HepG2 (cell line): ENCODE data around the gene IL11RA. TPM values are rescaled to one million over a fixed set of nuclear protein-coding genes. Genes with fewer than 3 reads are reported as not detected.

Source experiments
- CREB3 ChIP-seq: sonication (generic); formaldehyde crosslinking; IDR thresholded peaks from 2 replicates; pipeline ENCODE4 v1.5.0; 2020; ENCODE audit warnings: missing genetic modification reagents
- FOXC1 ChIP-seq: sonication (generic); formaldehyde crosslinking; IDR thresholded peaks from 2 replicates; pipeline ENCODE4 v1.8.0; 2022; ENCODE audit warnings: mild to moderate bottlenecking, missing genetic modification reagents, borderline replicate concordance
- SPEN ChIP-seq: sonication (generic); formaldehyde crosslinking; IDR thresholded peaks from 2 replicates; pipeline ENCODE4 v1.5.1; 2020; ENCODE audit warnings: low read depth, mild to moderate bottlenecking, missing genetic modification reagents
- ZBTB14 ChIP-seq: sonication (generic); formaldehyde crosslinking; IDR thresholded peaks from 2 replicates; pipeline ENCODE4 v1.4.0; 2020; ENCODE audit warnings: missing genetic modification reagents
- ZMAT3 ChIP-seq: sonication (generic); formaldehyde crosslinking; conservative IDR thresholded peaks from 2 replicates; pipeline ENCODE4 v1.7.0; 2021; ENCODE audit warnings: missing genetic modification reagents
- ZNF17 ChIP-seq: sonication (generic); formaldehyde crosslinking; IDR thresholded peaks from 2 replicates; pipeline ENCODE4 v1.5.0; 2020; ENCODE audit warnings: mild to moderate bottlenecking, missing genetic modification reagents
- ZNF180 ChIP-seq: sonication (generic); formaldehyde crosslinking; IDR thresholded peaks from 2 replicates; pipeline ENCODE4 v1.4.0; 2020; ENCODE audit warnings: low read depth, missing genetic modification reagents, borderline replicate concordance
- ZNF225 ChIP-seq: sonication (generic); formaldehyde crosslinking; IDR thresholded peaks from 2 replicates; pipeline ENCODE4 v1.4.0; 2020; ENCODE audit warnings: mild to moderate bottlenecking, missing genetic modification reagents
- ZNF281 ChIP-seq: sonication (generic); formaldehyde crosslinking; IDR thresholded peaks from 2 replicates; pipeline ENCODE4 v1.4.0; 2020; ENCODE audit warnings: missing genetic modification reagents, borderline replicate concordance
- ZNF33A ChIP-seq: sonication (generic); formaldehyde crosslinking; IDR thresholded peaks from 2 replicates; pipeline ENCODE4 v1.5.1; 2020; ENCODE audit warnings: missing genetic modification reagents, mild to moderate bottlenecking, moderate library complexity, borderline replicate concordance
- ZNF451 ChIP-seq: sonication (generic); formaldehyde crosslinking; IDR thresholded peaks from 2 replicates; pipeline ENCODE4 v1.5.0; 2020; ENCODE audit warnings: mild to moderate bottlenecking, missing genetic modification reagents
- ZNF550 ChIP-seq: sonication (generic); formaldehyde crosslinking; IDR thresholded peaks from 2 replicates; pipeline ENCODE4 v1.4.0; 2020; ENCODE audit warnings: mild to moderate bottlenecking, missing genetic modification reagents, borderline replicate concordance
- ZNF639 ChIP-seq: conservative IDR thresholded peaks from 2 replicates; pipeline ENCODE4 v1.6.1; 2018; ENCODE audit warnings: missing genetic modification reagents
- polyA plus RNA-seq, 8 experiments: library from polyadenylated mRNA; depleted of rRNA in 3 of 8; stranded (reverse) in 7 of 8; unstranded in 1 of 8; fragments of >200 nt; fragmentation: Illumina TruSeq in 4 of 8; extraction: Trizol in 4 of 8; gene quantifications; 2 replicates each; pipeline versions ENCODE4 v1.2.1 to v1.2.3, GENCODE V29; 2011 to 2016; ENCODE audit warnings: low read depth in 4 of 8, missing spikeins in 1 of 8, mixed read lengths in 1 of 8; ENCODE audit not compliant: insufficient read depth in 1 of 8
- total RNA-seq, 5 experiments: library from RNA; depleted of rRNA; stranded (reverse); fragments of >200 nt; fragmentation: Illumina TruSeq; extraction: Trizol; gene quantifications; 2 replicates each; pipeline ENCODE4 v1.2.3, GENCODE V29; 2016; ENCODE audit warnings: low read depth in 1 of 5
- TF ChIP-seq, protein P1 (sequence below): fragments of 450-650 bp; IDR thresholded peaks from 2 replicates; pipeline ENCODE4 v1.6.1; 2016
- TF ChIP-seq, protein P2 (sequence below): sonication (generic); formaldehyde crosslinking; IDR thresholded peaks from 2 replicates; pipeline ENCODE4 v1.4.0; 2020; ENCODE audit warnings: missing genetic modification reagents; ENCODE audit errors: not compliant biosample characterization

Gene IL11RA
- total and polyA plus RNA-seq, 2 of the 13 experiments (the other 11 are each of a cell fraction or from before 2014, with no cell fraction given): 2.0 to 4.2 TPM

DNA sequence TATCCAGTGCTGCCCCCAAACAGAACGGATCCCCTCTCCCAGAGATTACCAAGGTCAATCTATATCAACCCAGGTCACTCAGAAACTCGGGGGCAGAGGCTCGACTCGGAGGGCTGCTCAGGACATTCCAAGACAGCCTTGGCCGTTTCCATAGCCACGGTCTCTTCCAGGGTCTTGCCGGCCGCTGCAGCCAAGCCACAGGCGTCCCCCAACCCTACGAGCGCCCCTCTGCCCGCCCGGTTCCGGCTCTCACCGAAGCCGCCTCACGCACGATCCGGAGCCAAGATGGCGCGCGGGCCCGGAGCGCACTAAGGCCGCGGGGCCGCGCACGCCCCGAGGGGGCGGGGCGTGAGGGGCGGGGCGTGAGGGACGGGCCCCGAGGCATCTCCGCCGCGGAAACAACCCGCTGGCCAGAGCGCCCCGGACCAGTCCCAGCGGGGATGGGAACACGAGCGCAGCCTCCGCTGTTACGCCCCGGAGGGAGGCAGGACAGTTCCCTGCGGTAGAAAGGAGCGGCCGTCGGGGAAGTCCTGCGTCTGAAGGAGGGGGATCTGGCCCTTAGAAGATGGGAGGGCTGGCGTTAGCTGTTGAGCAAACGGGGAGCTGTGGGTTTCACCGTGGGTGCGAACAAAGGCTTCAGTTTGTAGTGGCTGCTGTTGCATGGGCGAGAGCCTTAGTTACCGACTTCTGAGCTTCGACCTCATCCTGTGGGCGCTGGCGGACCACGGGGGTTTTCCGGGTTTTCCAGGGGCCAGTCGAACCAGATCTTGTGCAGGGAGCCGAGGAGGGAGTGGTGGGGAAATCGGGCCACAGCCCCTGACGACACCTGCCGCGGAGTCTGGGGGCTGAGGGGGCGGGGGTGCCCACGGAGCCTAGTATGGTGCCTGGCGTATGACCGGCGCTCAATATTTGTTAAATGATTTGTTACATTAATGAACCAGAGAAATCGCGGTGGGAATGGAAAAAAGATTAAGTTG is 39.9 kb upstream of the IL11RA start, which contains the start of gene RPP25L (continued):
- TF ChIP-seq ZNF281 (CRISPR knock-in tag) (0 out of 2 replicates have a peak, but pooled peaks have one; percentile 21), ZNF17 (CRISPR knock-in tag) (no peak), FOXC1 (no peak), ZBTB14 (CRISPR knock-in tag) (peak; percentile 94), CREB3 (peak; percentile 44; the same call in 1 of the 2 replicates), ZNF225 (CRISPR knock-in tag) (no peak), ZNF33A (CRISPR knock-in tag) (no peak), ZNF639 (CRISPR knock-in tag) (peak; percentile 53), ZNF550 (no peak), ZNF180 (CRISPR knock-in tag) (no peak), ZMAT3 (CRISPR knock-in tag) (peak; percentile 84; the same call in 1 of the 2 replicates), ZNF451 (peak; percentile 17; the same call in 1 of the 2 replicates), SPEN (CRISPR knock-in tag) (peak; percentile 61; the same call in 1 of the 2 replicates)
- TF ChIP-seq, protein P1, sequence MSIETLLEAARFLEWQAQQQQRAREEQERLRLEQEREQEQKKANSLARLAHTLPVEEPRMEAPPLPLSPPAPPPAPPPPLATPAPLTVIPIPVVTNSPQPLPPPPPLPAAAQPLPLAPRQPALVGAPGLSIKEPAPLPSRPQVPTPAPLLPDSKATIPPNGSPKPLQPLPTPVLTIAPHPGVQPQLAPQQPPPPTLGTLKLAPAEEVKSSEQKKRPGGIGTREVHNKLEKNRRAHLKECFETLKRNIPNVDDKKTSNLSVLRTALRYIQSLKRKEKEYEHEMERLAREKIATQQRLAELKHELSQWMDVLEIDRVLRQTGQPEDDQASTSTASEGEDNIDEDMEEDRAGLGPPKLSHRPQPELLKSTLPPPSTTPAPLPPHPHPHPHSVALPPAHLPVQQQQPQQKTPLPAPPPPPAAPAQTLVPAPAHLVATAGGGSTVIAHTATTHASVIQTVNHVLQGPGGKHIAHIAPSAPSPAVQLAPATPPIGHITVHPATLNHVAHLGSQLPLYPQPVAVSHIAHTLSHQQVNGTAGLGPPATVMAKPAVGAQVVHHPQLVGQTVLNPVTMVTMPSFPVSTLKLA: no peak
- TF ChIP-seq, protein P2, sequence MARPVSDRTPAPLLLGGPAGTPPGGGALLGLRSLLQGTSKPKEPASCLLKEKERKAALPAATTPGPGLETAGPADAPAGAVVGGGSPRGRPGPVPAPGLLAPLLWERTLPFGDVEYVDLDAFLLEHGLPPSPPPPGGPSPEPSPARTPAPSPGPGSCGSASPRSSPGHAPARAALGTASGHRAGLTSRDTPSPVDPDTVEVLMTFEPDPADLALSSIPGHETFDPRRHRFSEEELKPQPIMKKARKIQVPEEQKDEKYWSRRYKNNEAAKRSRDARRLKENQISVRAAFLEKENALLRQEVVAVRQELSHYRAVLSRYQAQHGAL (CRISPR knock-in tag): no peak
